Fibroblast of lung (primary cell): ENCODE results near the gene APOL2.

ENCODE experiments used
- CTCF ChIP-seq, 2 donors: IDR thresholded peaks in 1 of 2; conservative IDR thresholded peaks in 1 of 2; 1 replicate in 1 of 2; 2 replicates in 1 of 2; pipeline ENCODE4 v1.5.1; 2011 to 2012; ENCODE audit warnings: low read length in 2 of 2, control low read depth in 1 of 2, inconsistent platforms in 1 of 2, low read depth in 1 of 2, mild to moderate bottlenecking in 1 of 2
- EZH2 ChIP-seq: IDR thresholded peaks from 2 replicates; pipeline ENCODE4 v1.5.1; 2012; ENCODE audit warnings: low read length, control low read depth, mild to moderate bottlenecking; ENCODE audit errors: missing control alignments

GRCh38 chr22:36215981-36216380 is 23.3 kb downstream of the APOL2 start:
- TF ChIP-seq CTCF (conservative IDR thresholded peaks at IDR 0.05 in 1 of 2, IDR thresholded peaks at IDR 0.05 in 1 of 2; ENCODE audit: low read depth in 1 of 2, low read length in 2 of 2) = no peak
- no peak for TF ChIP-seq EZH2
